ENCODE results near the gene ASXL1. TPM values are rescaled to one million over a fixed set of nuclear protein-coding genes. Genes with fewer than 3 reads are reported as not detected.

Gene ASXL1
- polyA plus RNA-seq, 1 donor (not counting 4 experiments of a cell fraction or from before 2014, with no cell fraction given), result 20.0 TPM

DNA sequence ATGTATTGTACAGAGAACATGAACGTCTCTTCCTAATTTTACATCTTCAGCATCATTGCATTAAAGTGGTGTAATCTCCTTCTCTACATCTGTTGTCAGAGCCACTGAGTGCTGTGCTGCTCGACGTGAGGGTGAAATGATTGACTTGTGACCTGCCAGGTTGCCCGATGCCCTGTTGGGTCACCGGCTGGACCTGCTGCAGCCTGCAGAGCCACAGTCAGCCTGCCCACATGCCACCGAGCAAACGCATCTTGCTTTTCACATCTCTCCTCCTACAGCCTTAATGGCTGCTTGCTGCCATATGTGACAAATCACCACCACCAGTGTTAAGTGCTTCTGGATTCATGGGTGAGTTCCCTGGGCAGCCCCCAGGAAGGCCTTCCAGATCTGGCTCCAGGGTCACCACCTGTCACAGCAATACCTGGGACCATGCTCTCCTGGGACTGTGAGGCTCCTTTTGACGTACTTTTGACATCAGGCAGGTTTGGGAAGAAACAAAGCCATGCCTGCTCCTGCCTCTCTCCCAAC lies 80.3 kb downstream of the ASXL1 start:
- no peaks in the 10 kb centered on the region for H3K79me2 ChIP-seq (ENCODE audit: control insufficient read depth, insufficient read depth, low read length)
- no peaks in the 10 kb centered on the region for H3K27me3 ChIP-seq (ENCODE audit: control insufficient read depth, extremely low read depth, insufficient read depth, low read length)
- no peaks in the 10 kb centered on the region for H3K9me1 ChIP-seq (ENCODE audit: control insufficient read depth, extremely low read depth, insufficient read depth, low read length)
- H3K4me3 ChIP-seq (ENCODE audit: control insufficient read depth in 2 of 3, extremely low read depth in 1 of 3, insufficient read depth in 2 of 3, low read depth in 1 of 3, low read length in 3 of 3), result no peak overlapping the region
- DNase-seq (ENCODE audit: low read depth, low spot score), result no peak
- no peaks in the 10 kb centered on the region for H4K20me1 ChIP-seq (ENCODE audit: control insufficient read depth, extremely low read depth, insufficient read depth, low read length)
- no peak for TF ChIP-seq EZH2 (IDR thresholded peaks at IDR 0.05; ENCODE audit: low read length)
- TF ChIP-seq, protein P1, sequence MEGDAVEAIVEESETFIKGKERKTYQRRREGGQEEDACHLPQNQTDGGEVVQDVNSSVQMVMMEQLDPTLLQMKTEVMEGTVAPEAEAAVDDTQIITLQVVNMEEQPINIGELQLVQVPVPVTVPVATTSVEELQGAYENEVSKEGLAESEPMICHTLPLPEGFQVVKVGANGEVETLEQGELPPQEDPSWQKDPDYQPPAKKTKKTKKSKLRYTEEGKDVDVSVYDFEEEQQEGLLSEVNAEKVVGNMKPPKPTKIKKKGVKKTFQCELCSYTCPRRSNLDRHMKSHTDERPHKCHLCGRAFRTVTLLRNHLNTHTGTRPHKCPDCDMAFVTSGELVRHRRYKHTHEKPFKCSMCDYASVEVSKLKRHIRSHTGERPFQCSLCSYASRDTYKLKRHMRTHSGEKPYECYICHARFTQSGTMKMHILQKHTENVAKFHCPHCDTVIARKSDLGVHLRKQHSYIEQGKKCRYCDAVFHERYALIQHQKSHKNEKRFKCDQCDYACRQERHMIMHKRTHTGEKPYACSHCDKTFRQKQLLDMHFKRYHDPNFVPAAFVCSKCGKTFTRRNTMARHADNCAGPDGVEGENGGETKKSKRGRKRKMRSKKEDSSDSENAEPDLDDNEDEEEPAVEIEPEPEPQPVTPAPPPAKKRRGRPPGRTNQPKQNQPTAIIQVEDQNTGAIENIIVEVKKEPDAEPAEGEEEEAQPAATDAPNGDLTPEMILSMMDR (optimal IDR thresholded peaks at IDR 0.05 in 1 of 3, IDR thresholded peaks at IDR 0.05 in 1 of 3, conservative IDR thresholded peaks at IDR 0.05 in 1 of 3; ENCODE audit: extremely low read depth in 1 of 3, insufficient read depth in 2 of 3, low read length in 3 of 3), result no peak
- H2AFZ ChIP-seq (ENCODE audit: control insufficient read depth, low read length), result no peak overlapping the region
- no peaks in the 10 kb centered on the region for H3K9me3 ChIP-seq (ENCODE audit: control insufficient read depth, low read depth, low read length)
- no peak overlapping the region for H3K4me2 ChIP-seq (ENCODE audit: control insufficient read depth, extremely low read depth, insufficient read depth, low read depth, low read length)
- H3K27ac ChIP-seq (ENCODE audit: control insufficient read depth, insufficient read depth, low read length), result no peak overlapping the region
- peaks cover 28 to 37% of the 10 kb centered on the region in 2 experiments for H3K36me3 ChIP-seq (ENCODE audit: control insufficient read depth in 2 of 2, extremely low read depth in 1 of 2, insufficient read depth in 2 of 2, low read length in 2 of 2)
- dilution Hi-C loops (cut with MboI; ENCODE audit: extremely low pct_ligation_motif_present, low sequenced_read_pairs), result no loop called here
- no peak for FAIRE-seq
- no peak overlapping the region for H3K9ac ChIP-seq (ENCODE audit: control insufficient read depth, extremely low read depth, insufficient read depth, low read length)
- H3K4me1 ChIP-seq (ENCODE audit: control insufficient read depth, extremely low read depth, insufficient read depth, low read length), result no peaks in the 10 kb centered on the region

DNA sequence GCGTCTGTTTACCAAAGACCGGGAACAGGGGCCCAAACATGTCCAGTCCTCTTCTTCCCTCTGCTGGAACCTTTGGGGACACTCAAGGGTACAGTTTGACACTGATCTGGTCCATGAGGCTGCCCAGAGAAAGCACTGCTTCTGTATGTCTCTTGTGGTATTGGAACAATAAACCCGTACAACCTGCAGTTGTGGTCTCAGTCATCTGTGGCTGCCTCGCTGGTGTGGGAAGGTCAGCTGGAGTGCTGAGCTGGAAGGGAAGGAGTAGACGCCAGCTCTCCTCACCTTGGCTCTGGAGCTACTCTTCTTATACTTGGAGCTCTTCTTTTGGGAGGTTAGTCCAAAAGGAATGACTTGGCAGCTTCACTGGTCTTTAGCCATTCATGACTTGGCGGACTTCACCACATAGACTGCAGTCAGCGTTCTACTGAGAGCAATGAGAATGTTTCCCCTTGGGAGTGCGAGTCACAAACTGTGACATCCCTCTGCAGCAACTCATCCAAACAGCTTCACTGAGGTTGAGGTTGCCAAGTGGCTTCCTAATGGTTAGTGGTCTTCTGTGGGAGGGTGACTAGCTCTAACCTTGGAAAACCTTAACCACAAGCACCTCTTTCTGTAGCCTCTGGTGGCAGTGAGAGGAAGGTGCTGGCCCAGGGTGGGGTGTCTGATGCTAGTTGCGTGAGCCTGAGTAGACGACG lies 81.2 kb downstream of the ASXL1 start:
- no peaks in the 10 kb centered on the region for H3K9me1 ChIP-seq (ENCODE audit: control insufficient read depth, extremely low read depth, insufficient read depth, low read length)
- no peak overlapping the region for H3K4me2 ChIP-seq (ENCODE audit: control insufficient read depth, extremely low read depth, insufficient read depth, low read depth, low read length)
- H3K27me3 ChIP-seq (ENCODE audit: control insufficient read depth, extremely low read depth, insufficient read depth, low read length), result no peaks in the 10 kb centered on the region
- DNase-seq (ENCODE audit: low read depth, low spot score) (no peak), FAIRE-seq (no peak)
- H2AFZ ChIP-seq (ENCODE audit: control insufficient read depth, low read length), result no peak overlapping the region
- TF ChIP-seq EZH2 (IDR thresholded peaks at IDR 0.05; ENCODE audit: low read length), result no peak
- TF ChIP-seq, protein P1 (optimal IDR thresholded peaks at IDR 0.05 in 1 of 3, IDR thresholded peaks at IDR 0.05 in 1 of 3, conservative IDR thresholded peaks at IDR 0.05 in 1 of 3; ENCODE audit: extremely low read depth in 1 of 3, insufficient read depth in 2 of 3, low read length in 3 of 3), result no peak
- no peaks in the 10 kb centered on the region for H3K79me2 ChIP-seq (ENCODE audit: control insufficient read depth, insufficient read depth, low read length)
- dilution Hi-C loops (cut with MboI; ENCODE audit: extremely low pct_ligation_motif_present, low sequenced_read_pairs), result no loop called here
- no peaks in the 10 kb centered on the region for H4K20me1 ChIP-seq (ENCODE audit: control insufficient read depth, extremely low read depth, insufficient read depth, low read length)
- H3K36me3 ChIP-seq (ENCODE audit: control insufficient read depth in 2 of 2, extremely low read depth in 1 of 2, insufficient read depth in 2 of 2, low read length in 2 of 2), result peaks cover 25 to 29% of the 10 kb centered on the region in 2 experiments
- H3K9ac ChIP-seq (ENCODE audit: control insufficient read depth, extremely low read depth, insufficient read depth, low read length), result no peak overlapping the region
- no peaks in the 10 kb centered on the region for H3K4me1 ChIP-seq (ENCODE audit: control insufficient read depth, extremely low read depth, insufficient read depth, low read length)
- H3K4me3 ChIP-seq (ENCODE audit: control insufficient read depth in 2 of 3, extremely low read depth in 1 of 3, insufficient read depth in 2 of 3, low read depth in 1 of 3, low read length in 3 of 3), result no peak overlapping the region
- H3K9me3 ChIP-seq (ENCODE audit: control insufficient read depth, low read depth, low read length), result no peaks in the 10 kb centered on the region
- H3K27ac ChIP-seq (ENCODE audit: control insufficient read depth, insufficient read depth, low read length), result no peak overlapping the region

Measured in keratinocyte (primary cell).